PC-9 (cell line): ENCODE results near the gene DICER1. TPM values are rescaled to one million over a fixed set of nuclear protein-coding genes. Genes with fewer than 3 reads are reported as not detected.

Experiments used
- BruUV-seq: library from RNA; stranded (reverse); fragments of 400-500 nt; replicated peaks from 2 replicates; lab custom pipeline; 2021; lab: Mats Ljungman, UMichigan
- CTCF ChIA-PET: fragments of 300-600 bp; sonication (Branson Sonifier 250); formaldehyde crosslinking; loops from one replicate; lab custom pipeline; 2022; ENCODE audit warnings: antibody characterized with exemption; lab: Charles Lee
- POLR2A ChIA-PET: fragments of 300-600 bp; sonication (Branson Sonifier 250); formaldehyde crosslinking; loops from one replicate; lab custom pipeline; 2022; ENCODE audit warnings: antibody characterized with exemption; ENCODE audit not compliant: unreplicated experiment; lab: Charles Lee
- DNase-seq, 2 experiments: peaks; one replicate each; pipeline versions ENCODE4 v3.0.0 to v3.0.0-alpha.2; 2015 to 2022; ENCODE audit warnings: mixed read lengths in 1 of 2
- H2AFZ ChIP-seq: fragments of 200-600 bp; sonication (generic); 2 replicates; pipeline ENCODE4 v1.8.1; 2017; ENCODE audit warnings: antibody characterized with exemption
- H3F3A ChIP-seq: fragments of 200-600 bp; sonication (generic); 2 replicates; pipeline ENCODE4 v1.8.1; 2017; ENCODE audit warnings: antibody characterized with exemption, mild to moderate bottlenecking, low read depth; ENCODE audit not compliant: insufficient read depth
- H3K27ac ChIP-seq: fragments of 200-600 bp; sonication (generic); 2 replicates; pipeline ENCODE4 v1.6.1; 2016; ENCODE audit warnings: mixed run types
- H3K27me3 ChIP-seq: fragments of 200-600 bp; sonication (generic); 2 replicates; pipeline ENCODE4 v1.6.1; 2016; ENCODE audit warnings: low read depth, mixed run types; ENCODE audit not compliant: insufficient read depth
- H3K36me3 ChIP-seq: fragments of 200-600 bp; sonication (generic); 2 replicates; pipeline ENCODE4 v1.6.1; 2016; ENCODE audit warnings: low read depth, mixed run types
- H3K4me1 ChIP-seq: fragments of 200-600 bp; sonication (generic); replicated peaks from 2 replicates; pipeline ENCODE4 v1.6.1; 2016; ENCODE audit warnings: mixed run types; ENCODE audit not compliant: insufficient read depth
- H3K4me2 ChIP-seq: fragments of 200-600 bp; sonication (generic); 2 replicates; pipeline ENCODE4 v1.6.1; 2017; ENCODE audit warnings: mixed run types
- H3K4me3 ChIP-seq: fragments of 200-600 bp; sonication (generic); 2 replicates; pipeline ENCODE4 v1.6.1; 2016; ENCODE audit warnings: mixed run types
- H3K79me2 ChIP-seq: fragments of 200-600 bp; sonication (generic); 2 replicates; pipeline ENCODE4 v1.6.1; 2017; ENCODE audit warnings: low read depth, mixed run types
- H3K9me2 ChIP-seq: fragments of 200-600 bp; sonication (generic); 2 replicates; pipeline ENCODE4 v1.8.1; 2017; ENCODE audit warnings: mild to moderate bottlenecking; ENCODE audit not compliant: insufficient read depth
- H3K9me3 ChIP-seq: fragments of 200-600 bp; sonication (generic); 2 replicates; pipeline ENCODE4 v1.8.1; 2016; ENCODE audit warnings: low read depth; ENCODE audit not compliant: insufficient read depth
- H4K20me1 ChIP-seq: fragments of 200-600 bp; sonication (generic); 2 replicates; pipeline ENCODE4 v1.8.1; 2017; ENCODE audit not compliant: insufficient read depth
- EZH2 ChIP-seq: fragments of 200-600 bp; sonication (generic); IDR thresholded peaks from 2 replicates; pipeline ENCODE4 v1.8.0; 2017; ENCODE audit warnings: antibody characterized with exemption, low read depth
- intact Hi-C: fragments of 100-400 bp; cut with micrococcal nuclease; formaldehyde crosslinking; loops from one replicate; pipeline ENCODE4 v1.10.0; 2022; ENCODE audit not compliant: unreplicated experiment
- total RNA-seq: library from RNA; stranded (reverse); gene quantifications from 2 replicates; pipeline ENCODE4 v1.2.3, GENCODE V29; 2021
- TF ChIP-seq, protein P1 (sequence below): fragments of 200-600 bp; sonication (generic); conservative IDR thresholded peaks from 2 replicates; pipeline ENCODE4 v1.6.1; 2017; ENCODE audit warnings: mixed run types, antibody characterized with exemption, mild to moderate bottlenecking, moderate library complexity

DICER1 gene
- total RNA-seq, 1 experiment from 2014 or later = 15.1 TPM

DNA sequence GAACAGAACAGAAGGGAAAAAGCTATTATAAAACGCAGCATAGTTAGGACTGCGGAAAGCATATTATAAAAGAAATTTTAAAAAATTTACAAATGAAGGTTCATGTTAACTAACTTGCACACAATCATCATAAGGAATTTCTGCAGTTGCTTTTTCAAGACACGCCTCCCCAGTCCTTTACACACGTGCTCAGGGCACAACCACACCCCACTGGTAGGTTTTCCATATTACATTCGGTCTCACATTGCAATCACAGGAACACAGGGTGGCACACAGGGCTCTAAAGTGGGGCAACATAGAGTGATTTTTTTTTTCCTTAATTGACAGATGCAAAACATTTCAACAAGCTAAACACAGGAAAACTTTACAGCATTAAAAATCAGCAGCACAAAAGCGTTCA lies 69.7 kb downstream of the DICER1 start:
- BruUV-seq = no TSS peak
- DNase-seq = no peak
- H3K4me2 ChIP-seq = no peak overlapping the region
- H4K20me1 ChIP-seq = no peaks in the 10 kb centered on the region
- POLR2A ChIA-PET = no interaction called here
- H3K79me2 ChIP-seq = no peaks in the 10 kb centered on the region
- CTCF ChIA-PET = no interaction called here
- H3K27ac ChIP-seq = no peak overlapping the region
- no peaks in the 10 kb centered on the region for H3K36me3 ChIP-seq
- intact Hi-C loops = no loop called here
- no peaks in the 10 kb centered on the region for H3F3A ChIP-seq
- TF ChIP-seq, protein P1, sequence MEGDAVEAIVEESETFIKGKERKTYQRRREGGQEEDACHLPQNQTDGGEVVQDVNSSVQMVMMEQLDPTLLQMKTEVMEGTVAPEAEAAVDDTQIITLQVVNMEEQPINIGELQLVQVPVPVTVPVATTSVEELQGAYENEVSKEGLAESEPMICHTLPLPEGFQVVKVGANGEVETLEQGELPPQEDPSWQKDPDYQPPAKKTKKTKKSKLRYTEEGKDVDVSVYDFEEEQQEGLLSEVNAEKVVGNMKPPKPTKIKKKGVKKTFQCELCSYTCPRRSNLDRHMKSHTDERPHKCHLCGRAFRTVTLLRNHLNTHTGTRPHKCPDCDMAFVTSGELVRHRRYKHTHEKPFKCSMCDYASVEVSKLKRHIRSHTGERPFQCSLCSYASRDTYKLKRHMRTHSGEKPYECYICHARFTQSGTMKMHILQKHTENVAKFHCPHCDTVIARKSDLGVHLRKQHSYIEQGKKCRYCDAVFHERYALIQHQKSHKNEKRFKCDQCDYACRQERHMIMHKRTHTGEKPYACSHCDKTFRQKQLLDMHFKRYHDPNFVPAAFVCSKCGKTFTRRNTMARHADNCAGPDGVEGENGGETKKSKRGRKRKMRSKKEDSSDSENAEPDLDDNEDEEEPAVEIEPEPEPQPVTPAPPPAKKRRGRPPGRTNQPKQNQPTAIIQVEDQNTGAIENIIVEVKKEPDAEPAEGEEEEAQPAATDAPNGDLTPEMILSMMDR = no peak
- H3K27me3 ChIP-seq = no peaks in the 10 kb centered on the region
- no peaks in the 10 kb centered on the region for H3K9me3 ChIP-seq
- no peaks in the 10 kb centered on the region for H3K9me2 ChIP-seq
- H3K4me1 ChIP-seq = no peaks in the 10 kb centered on the region
- no peak overlapping the region for H3K4me3 ChIP-seq
- no peak overlapping the region for H2AFZ ChIP-seq

DNA sequence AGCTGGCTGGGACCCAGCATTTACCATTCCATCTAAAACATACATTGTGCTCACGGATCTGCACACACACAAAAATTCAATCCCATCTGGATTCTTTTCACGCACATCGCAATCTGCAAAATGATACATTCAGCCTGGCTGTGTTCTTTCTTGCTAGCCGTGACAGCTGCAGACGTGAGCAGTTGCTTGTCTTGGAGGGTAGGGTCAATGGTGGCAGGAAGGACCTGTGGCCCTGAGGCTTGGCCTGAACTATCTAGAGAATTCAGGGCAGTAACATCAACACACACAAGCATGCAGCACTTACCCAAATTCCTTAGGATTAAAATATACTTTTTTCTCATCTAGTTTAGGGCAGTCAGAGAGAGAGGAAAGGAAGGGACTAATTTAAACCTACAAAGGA lies 72.0 kb downstream of the DICER1 start:
- Histone ChIP-seq H4K20me1 (no peaks in the 10 kb centered on the region), H3K27ac (no peak overlapping the region), H2AFZ (no peak overlapping the region), H3K9me3 (no peaks in the 10 kb centered on the region), H3K4me1 (no peaks in the 10 kb centered on the region), H3K79me2 (no peaks in the 10 kb centered on the region), H3K4me3 (no peak overlapping the region), H3K36me3 (no peaks in the 10 kb centered on the region), H3F3A (no peaks in the 10 kb centered on the region), H3K4me2 (no peak overlapping the region), H3K9me2 (no peaks in the 10 kb centered on the region), H3K27me3 (no peaks in the 10 kb centered on the region)
- intact Hi-C loops = no loop called here
- ChIA-PET POLR2A (no interaction called here), CTCF (no interaction called here)
- BruUV-seq = no TSS peak
- no peak for DNase-seq
- TF ChIP-seq EZH2 = no peak
- TF ChIP-seq, protein P1 = no peak

GRCh38 chr14:95078867-95079266 lies 78.5 kb downstream of the DICER1 start:
- Histone ChIP-seq H3K4me3 (no peak overlapping the region), H3K9me2 (no peaks in the 10 kb centered on the region), H3K4me2 (no peak overlapping the region), H3K79me2 (no peaks in the 10 kb centered on the region), H3K4me1 (no peaks in the 10 kb centered on the region), H3K27ac (no peak overlapping the region), H4K20me1 (no peaks in the 10 kb centered on the region), H2AFZ (no peak overlapping the region), H3K9me3 (no peaks in the 10 kb centered on the region), H3F3A (no peaks in the 10 kb centered on the region), H3K27me3 (peaks cover 40% of the 10 kb centered on the region), H3K36me3 (no peaks in the 10 kb centered on the region)
- intact Hi-C loops = no loop called here
- BruUV-seq = no TSS peak
- no peak for DNase-seq
- TF ChIP-seq, protein P1 = no peak
- TF ChIP-seq EZH2 = no peak
- POLR2A ChIA-PET = no interaction called here
- CTCF ChIA-PET = no interaction called here
